Psoas muscle (tissue), 8 donors: ENCODE results near the gene ZDHHC4. TPM values are rescaled to one million over a fixed set of nuclear protein-coding genes. Genes with fewer than 3 reads are reported as not detected.

Source experiments
- ATAC-seq, 4 donors: fragments of 200-7000 bp; cut with Tn5 transposase; one replicate each; pipeline ENCODE4 v1.9.1; 2020; ENCODE audit warnings: moderate library complexity in 3 of 4, mild to moderate bottlenecking in 2 of 4
- DNase-seq, 2 donors: peaks; one replicate each; pipeline ENCODE4 v3.0.0-alpha.2; 2020
- H3K27ac ChIP-seq: fragments of 200-600 bp; one replicate; pipeline ENCODE4 v1.8.0; 2022
- H3K27me3 ChIP-seq, 3 donors: fragments of 200-600 bp in 1 of 3; one replicate each; pipeline versions ENCODE4 v1.6.1 to v1.8.0; 2013 to 2022; ENCODE audit warnings: low read length in 2 of 3, mild to moderate bottlenecking in 2 of 3, moderate library complexity in 1 of 3; ENCODE audit not compliant: insufficient read depth in 3 of 3
- H3K36me3 ChIP-seq, 2 donors: fragments of 200-600 bp in 1 of 2; one replicate each; pipeline versions ENCODE4 v1.6.1 to v1.8.0; 2013 to 2022; ENCODE audit warnings: low read depth in 1 of 2, mild to moderate bottlenecking in 1 of 2, moderate library complexity in 1 of 2; ENCODE audit not compliant: insufficient read depth in 1 of 2
- H3K4me1 ChIP-seq: fragments of 200-600 bp; one replicate; pipeline ENCODE4 v1.8.0; 2022
- H3K4me3 ChIP-seq: fragments of 200-600 bp; one replicate; pipeline ENCODE4 v1.8.0; 2022; ENCODE audit warnings: mild to moderate bottlenecking
- H3K9me3 ChIP-seq: fragments of 200-600 bp; one replicate; pipeline ENCODE4 v1.8.0; 2022
- WGBS, 3 donors: extraction: QIAGEN DNeasy Blood & Tissue Kit; methylation state at CpG; one replicate each; pipeline versions ENCODE4 v1.1.6 to v1.1.7; 2013; 5-methylcytosine and 5-hydroxymethylcytosine counted together
- intact Hi-C, 2 donors: fragments of 100-400 bp; cut with DNase I; formaldehyde crosslinking; loops; one replicate each; pipeline versions ENCODE4 v1.11.0 to v1.14.2; 2022
- polyA plus RNA-seq, 3 donors: library from polyadenylated mRNA; stranded (reverse); fragments of 200-250 nt; gene quantifications; one replicate each; pipeline ENCODE4 v1.2.3, GENCODE V29; 2013
- total RNA-seq, 4 donors: library from RNA; stranded (reverse); fragmentation: NEBNext Ultra II Directional in 2 of 4; extraction: Animal tissue kit (Norgen Biotek cat#: 25700) in 2 of 4; gene quantifications; one replicate each; pipeline versions ENCODE4 v1.2.1 to v1.2.4, GENCODE V29; 2021 to 2023
- TF ChIP-seq, protein P1 (sequence below): fragments of 200-600 bp; IDR thresholded peaks from one replicate; pipeline ENCODE4 v1.8.0; 2022; ENCODE audit warnings: antibody characterized with exemption
- donor health status: healthy with polysubstance abuse.
- donor health status: DM: no; HTN: no; CAD: no; lungs with moderate emphysema.
- donor health status: Bipolar disorder and iron deficiency.
- donor health status: healthy.
- donor health status: DM: yes; HTN: yes; CAD: no.
- donor health status: DM: no; HTN: no; CAD: no.
- donor health status: DM: no; HTN: no; CAD: no.
- donor health status: DM: yes; HTN: yes; CAD: no.

Gene ZDHHC4
- total and polyA plus RNA-seq, 7 donors, result 46.7 to 112 (median 60.0) TPM

DNA sequence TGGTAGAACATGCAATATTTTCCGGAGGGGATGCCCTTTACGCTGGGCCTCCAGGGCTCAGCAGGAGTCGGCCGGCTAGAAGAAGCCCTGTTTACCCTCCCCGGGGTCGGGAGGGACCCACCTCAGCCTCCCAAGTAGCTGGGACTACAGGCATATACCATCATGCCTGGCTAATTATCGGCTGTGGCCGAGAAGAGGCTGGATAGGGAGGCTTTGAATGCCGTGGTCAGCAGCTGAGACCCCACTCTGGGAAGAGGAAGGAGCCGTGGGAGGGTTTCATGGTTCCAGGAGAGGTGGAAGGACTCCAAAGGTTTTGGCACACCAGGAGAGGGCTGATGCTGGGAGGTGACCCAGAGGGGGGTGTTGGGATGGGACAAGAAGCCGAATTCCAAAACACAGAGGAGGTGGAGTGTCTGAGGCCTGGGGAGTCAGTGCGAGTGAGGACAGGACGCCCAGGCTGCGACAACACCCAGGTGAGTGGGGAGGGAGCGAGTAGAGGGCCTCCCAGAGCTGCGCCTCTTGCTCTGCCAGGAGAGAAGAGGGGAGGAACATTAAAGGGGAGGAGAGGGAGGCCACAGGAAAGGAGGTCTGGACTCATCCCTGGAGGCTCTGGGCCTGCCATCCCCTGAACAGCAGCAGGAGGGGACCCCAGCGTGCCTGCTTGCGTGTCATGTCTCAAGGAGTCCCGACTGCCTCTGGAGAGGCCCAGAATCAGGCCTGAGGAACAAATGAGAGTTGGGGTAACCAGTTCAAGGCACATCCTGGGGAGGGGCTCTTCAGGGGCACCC, 45.6 kb upstream of the ZDHHC4 start:
- Histone ChIP-seq H3K36me3 (no peaks in the 10 kb centered on the region), H3K4me3 (peak overlapping the region; percentile 54), H3K4me1 (peaks cover 4% of the 10 kb centered on the region), H3K27me3 (peaks cover 0 to 75% (median 33%) of the 10 kb centered on the region in 3 donors), H3K27ac (no peak overlapping the region), H3K9me3 (no peaks in the 10 kb centered on the region)
- intact Hi-C loops, result no loop called here
- WGBS, 3 donors, result 39 to 46% (median 46%) methylated on average over 18 to 19 of the region's 19 CpGs
- ATAC-seq (no peak), DNase-seq (no peak)
- TF ChIP-seq, protein P1, sequence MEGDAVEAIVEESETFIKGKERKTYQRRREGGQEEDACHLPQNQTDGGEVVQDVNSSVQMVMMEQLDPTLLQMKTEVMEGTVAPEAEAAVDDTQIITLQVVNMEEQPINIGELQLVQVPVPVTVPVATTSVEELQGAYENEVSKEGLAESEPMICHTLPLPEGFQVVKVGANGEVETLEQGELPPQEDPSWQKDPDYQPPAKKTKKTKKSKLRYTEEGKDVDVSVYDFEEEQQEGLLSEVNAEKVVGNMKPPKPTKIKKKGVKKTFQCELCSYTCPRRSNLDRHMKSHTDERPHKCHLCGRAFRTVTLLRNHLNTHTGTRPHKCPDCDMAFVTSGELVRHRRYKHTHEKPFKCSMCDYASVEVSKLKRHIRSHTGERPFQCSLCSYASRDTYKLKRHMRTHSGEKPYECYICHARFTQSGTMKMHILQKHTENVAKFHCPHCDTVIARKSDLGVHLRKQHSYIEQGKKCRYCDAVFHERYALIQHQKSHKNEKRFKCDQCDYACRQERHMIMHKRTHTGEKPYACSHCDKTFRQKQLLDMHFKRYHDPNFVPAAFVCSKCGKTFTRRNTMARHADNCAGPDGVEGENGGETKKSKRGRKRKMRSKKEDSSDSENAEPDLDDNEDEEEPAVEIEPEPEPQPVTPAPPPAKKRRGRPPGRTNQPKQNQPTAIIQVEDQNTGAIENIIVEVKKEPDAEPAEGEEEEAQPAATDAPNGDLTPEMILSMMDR, result no peak

DNA sequence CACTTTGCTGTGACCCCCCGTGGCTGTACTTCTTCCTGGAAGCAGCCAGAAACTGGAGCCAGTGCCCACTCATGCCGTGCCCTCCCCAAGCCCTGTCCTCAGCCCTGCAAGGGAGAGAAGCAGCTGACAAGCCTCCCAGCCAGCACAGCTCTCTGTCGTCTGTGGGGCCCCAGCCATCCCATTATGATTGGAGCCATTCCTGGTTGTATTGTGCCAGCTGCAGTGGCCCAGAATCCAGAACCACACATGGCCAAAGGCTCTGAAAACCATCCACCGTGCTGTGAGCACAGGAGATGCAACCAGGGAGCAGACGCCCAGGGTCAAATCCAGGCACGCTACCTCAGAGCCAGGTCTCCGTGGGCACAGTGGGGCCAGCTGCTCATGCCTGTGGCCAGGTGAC, 44.7 kb upstream of the ZDHHC4 start:
- H3K36me3 ChIP-seq, result no peaks in the 10 kb centered on the region
- DNase-seq (no peak), ATAC-seq (no peak)
- H3K9me3 ChIP-seq, result no peaks in the 10 kb centered on the region
- intact Hi-C loops, result no loop called here
- H3K4me1 ChIP-seq, result no peaks in the 10 kb centered on the region
- no peak overlapping the region for H3K27ac ChIP-seq
- 23 to 39% (median 37%) methylated on average over 7 of the region's 7 CpGs for WGBS, 3 donors
- peaks cover 0 to 75% (median 31%) of the 10 kb centered on the region in 3 donors for H3K27me3 ChIP-seq
- TF ChIP-seq, protein P1, result no peak
- no peak overlapping the region for H3K4me3 ChIP-seq

DNA sequence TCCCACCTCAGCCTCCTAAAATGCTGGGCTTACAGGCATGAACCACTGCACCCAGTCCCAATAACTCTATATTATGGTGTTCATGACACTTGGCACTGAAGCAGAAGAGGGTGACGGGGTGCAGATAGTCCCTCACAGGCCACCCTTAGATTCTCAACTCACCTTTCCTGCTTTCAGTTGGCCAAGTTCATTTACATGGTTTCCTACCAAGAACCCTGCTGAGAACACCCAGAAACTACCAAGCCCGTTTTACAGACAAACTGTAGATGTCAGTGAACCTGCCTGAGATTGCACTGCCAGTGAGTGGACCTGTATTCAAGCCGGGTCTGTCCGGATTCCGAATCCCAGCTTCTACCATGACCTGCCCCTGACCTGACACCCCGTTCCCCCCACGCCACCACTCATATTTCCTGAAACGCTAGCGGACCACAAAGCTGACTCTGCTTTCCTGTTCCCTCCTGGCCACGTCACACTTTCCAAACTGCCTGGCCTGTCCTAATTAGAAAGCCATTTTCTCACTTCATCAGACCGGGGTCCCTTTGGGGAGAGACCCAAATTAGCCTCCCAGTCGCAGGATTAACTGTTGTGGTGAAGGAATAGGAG, 43.3 kb upstream of the ZDHHC4 start:
- Histone ChIP-seq H3K27me3 (peaks cover 0 to 70% (median 30%) of the 10 kb centered on the region in 3 donors), H3K4me3 (no peak overlapping the region), H3K27ac (no peak overlapping the region), H3K4me1 (no peaks in the 10 kb centered on the region), H3K9me3 (no peaks in the 10 kb centered on the region), H3K36me3 (no peaks in the 10 kb centered on the region)
- WGBS, 3 donors, result 42 to 55% (median 50%) methylated on average over 12 of the region's 12 CpGs
- ATAC-seq, result no peak
- no peak for DNase-seq
- TF ChIP-seq, protein P1, result no peak
- intact Hi-C loops, result no loop called here

DNA sequence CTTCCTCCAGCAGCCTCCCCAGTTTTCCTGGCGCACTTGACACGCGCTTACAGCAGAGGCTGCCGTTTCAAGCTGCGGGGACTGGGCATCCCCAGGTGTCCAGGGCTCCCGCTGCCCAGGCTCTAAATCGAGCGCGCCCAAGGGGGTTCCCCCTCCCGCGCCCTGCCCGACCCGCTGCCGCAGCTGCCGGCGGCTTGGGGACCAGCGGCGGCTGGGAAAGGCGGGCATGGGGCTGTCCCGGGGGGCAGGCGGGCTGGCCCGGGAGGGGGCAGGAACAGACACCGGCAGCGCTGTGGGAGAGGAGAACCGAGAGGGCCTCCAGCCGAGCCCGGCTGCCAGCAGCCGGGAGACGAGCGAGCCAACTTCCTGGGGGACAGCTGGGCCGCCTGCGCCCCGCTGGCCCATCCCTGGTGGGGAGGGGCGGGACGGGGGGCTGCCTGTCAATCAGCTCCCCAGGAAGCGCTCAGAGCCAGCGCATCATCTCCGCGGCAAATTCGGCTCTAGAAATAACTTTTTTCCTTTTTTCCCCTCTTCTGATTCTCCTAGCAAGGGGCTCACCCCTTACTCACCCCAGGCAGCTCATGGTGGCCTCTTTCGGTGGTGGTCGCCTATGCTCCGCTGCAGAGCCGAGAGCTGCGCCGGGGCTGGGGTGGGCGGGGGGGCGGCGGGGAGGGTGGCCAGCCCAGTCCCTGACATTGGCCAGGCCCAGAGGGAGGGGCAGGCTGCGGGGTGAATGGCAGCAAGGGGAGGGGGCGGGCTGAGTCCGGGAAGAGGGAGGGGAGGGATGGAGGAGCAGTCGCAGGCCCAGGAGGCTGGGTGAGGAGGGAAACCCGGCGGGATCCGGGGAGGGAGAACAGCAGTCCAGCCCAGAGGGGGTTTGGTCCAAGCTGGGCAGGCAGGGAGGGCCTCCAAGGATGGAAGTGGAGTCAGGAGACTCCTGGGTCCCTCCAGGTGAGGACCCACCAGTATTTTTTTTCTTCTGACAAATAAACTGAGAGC, 40.7 kb upstream of the ZDHHC4 start:
- DNase-seq (no peak), ATAC-seq (no peak)
- H3K36me3 ChIP-seq, result no peaks in the 10 kb centered on the region
- H3K27me3 ChIP-seq, result peaks cover 0 to 52% (median 22%) of the 10 kb centered on the region in 3 donors
- H3K4me1 ChIP-seq, result no peaks in the 10 kb centered on the region
- TF ChIP-seq, protein P1, result no peak
- WGBS, 3 donors, result 1 to 2% (median 1%) methylated on average over 45 to 56 of the region's 56 CpGs
- H3K4me3 ChIP-seq, result peak overlapping the region; percentile 28
- no peak overlapping the region for H3K27ac ChIP-seq
- intact Hi-C loops, result no loop called here
- H3K9me3 ChIP-seq, result no peaks in the 10 kb centered on the region
